Astrocyte (in vitro differentiated cells and primary cell): ENCODE measurements around the gene EDN2. TPM values are rescaled to one million over a fixed set of nuclear protein-coding genes. Genes with fewer than 3 reads are reported as not detected.
A peak's percentile ranks its signal among the peaks of the same experiment; 100 is the strongest.

ENCODE experiments used
- DNase-seq: peaks from one replicate; pipeline ENCODE4 v3.0.0-alpha.2; 2010; ENCODE audit warnings: low read depth
- FAIRE-seq: peaks from 2 replicates; lab custom pipeline; 2011; peaks lifted over from hg19 to GRCh38; lab: Jason Lieb, UNC
- H2AFZ ChIP-seq: 2 replicates; pipeline ENCODE4 v1.6.0; 2012; ENCODE audit warnings: low read depth, low read length, inconsistent platforms
- H3K27ac ChIP-seq: 2 replicates; pipeline ENCODE4 v1.5.1; 2011; ENCODE audit warnings: low read depth, low read length, inconsistent platforms
- H3K27me3 ChIP-seq: 2 replicates; pipeline ENCODE4 v1.6.0; 2011; ENCODE audit warnings: low read length, inconsistent platforms; ENCODE audit not compliant: insufficient read depth
- H3K36me3 ChIP-seq: 2 replicates; pipeline ENCODE4 v1.5.1; 2011; ENCODE audit warnings: low read length, inconsistent platforms; ENCODE audit not compliant: insufficient read depth
- H3K4me1 ChIP-seq: 2 replicates; pipeline ENCODE4 v1.5.1; 2011; ENCODE audit warnings: low read length, inconsistent platforms; ENCODE audit not compliant: insufficient read depth
- H3K4me2 ChIP-seq: 2 replicates; pipeline ENCODE4 v1.6.0; 2012; ENCODE audit warnings: low read length, inconsistent platforms
- H3K4me3 ChIP-seq: 2 replicates; pipeline ENCODE4 v1.5.1; 2011; ENCODE audit warnings: low read depth, mild to moderate bottlenecking, low read length, inconsistent platforms; ENCODE audit not compliant: insufficient read depth
- H3K79me2 ChIP-seq: 2 replicates; pipeline ENCODE4 v1.6.0; 2012; ENCODE audit warnings: mild to moderate bottlenecking, low read length, inconsistent platforms; ENCODE audit not compliant: insufficient read depth
- H3K9ac ChIP-seq: 2 replicates; pipeline ENCODE4 v1.6.0; 2012; ENCODE audit warnings: mild to moderate bottlenecking, low read length, inconsistent platforms
- H3K9me3 ChIP-seq: 2 replicates; pipeline ENCODE4 v1.5.1; 2012; ENCODE audit warnings: low read depth, mild to moderate bottlenecking, low read length, inconsistent platforms; ENCODE audit not compliant: insufficient read depth
- H4K20me1 ChIP-seq: 2 replicates; pipeline ENCODE4 v1.6.0; 2012; ENCODE audit warnings: low read length, inconsistent platforms; ENCODE audit not compliant: insufficient read depth
- H3K27ac Mint-ChIP-seq: one replicate; pipeline ENCODE4 v1.8.0; 2021; ENCODE audit warnings: mild to moderate bottlenecking, mixed read lengths; ENCODE audit not compliant: unreplicated experiment
- H3K27me3 Mint-ChIP-seq: one replicate; pipeline ENCODE4 v1.8.0; 2021; ENCODE audit warnings: low read depth, mixed read lengths; ENCODE audit not compliant: unreplicated experiment
- H3K36me3 Mint-ChIP-seq: one replicate; pipeline ENCODE4 v1.8.0; 2021; ENCODE audit warnings: low read depth, mixed read lengths; ENCODE audit not compliant: unreplicated experiment
- H3K4me1 Mint-ChIP-seq: one replicate; pipeline ENCODE4 v1.8.0; 2021; ENCODE audit warnings: low read depth, mixed read lengths; ENCODE audit not compliant: unreplicated experiment
- H3K4me3 Mint-ChIP-seq: one replicate; pipeline ENCODE4 v1.8.0; 2021; ENCODE audit warnings: mild to moderate bottlenecking, moderate library complexity, mixed read lengths; ENCODE audit not compliant: unreplicated experiment
- H3K9me3 Mint-ChIP-seq: one replicate; pipeline ENCODE4 v1.8.0; 2021; ENCODE audit warnings: mild to moderate bottlenecking, mixed read lengths; ENCODE audit not compliant: unreplicated experiment
- CTCF ChIP-seq: IDR thresholded peaks from 2 replicates; pipeline ENCODE4 v1.5.1; 2011; ENCODE audit warnings: low read depth, mild to moderate bottlenecking, inconsistent platforms, low read length, moderate library complexity; ENCODE audit not compliant: insufficient read depth
- EZH2 ChIP-seq: IDR thresholded peaks from 2 replicates; pipeline ENCODE4 v1.6.1; 2012; ENCODE audit warnings: mild to moderate bottlenecking, low read length, inconsistent platforms; ENCODE audit not compliant: insufficient read depth
- total RNA-seq: library from RNA; stranded (reverse); gene quantifications from 2 replicates; pipeline ENCODE4 v1.2.1, GENCODE V29; 2021

Gene EDN2
- total RNA-seq, 1 donor from 2014 or later, result 0.45 TPM

- peaks cover 33% of the 10 kb centered on the region for H3K4me1 Mint-ChIP-seq
- DNase-seq (no peak), FAIRE-seq (no peak)
- Histone ChIP-seq H3K9ac (peak overlapping the region; percentile 73), H4K20me1 (no peaks in the 10 kb centered on the region), H3K4me1 (peaks cover 49% of the 10 kb centered on the region), H3K27me3 (no peaks in the 10 kb centered on the region), H3K9me3 (no peaks in the 10 kb centered on the region), H3K79me2 (no peaks in the 10 kb centered on the region), H3K27ac (peak overlapping the region; percentile 73), H3K36me3 (no peaks in the 10 kb centered on the region), H3K4me3 (no peak overlapping the region), H2AFZ (no peak overlapping the region), H3K4me2 (peak overlapping the region; percentile 87)
- H3K36me3 Mint-ChIP-seq, result no peaks in the 10 kb centered on the region
- TF ChIP-seq EZH2 (no peak), CTCF (no peak)
- no peaks in the 10 kb centered on the region for H3K27me3 Mint-ChIP-seq
- peak overlapping the region; percentile 75 for H3K4me3 Mint-ChIP-seq
- H3K9me3 Mint-ChIP-seq, result no peaks in the 10 kb centered on the region
- peak overlapping the region; percentile 91 for H3K27ac Mint-ChIP-seq
These were observed 1.5 kb upstream of the EDN2 start for GRCh38 chr1:41486053-41486370.

GRCh38 chr1:41485605-41486004, 1.1 kb upstream of the EDN2 start:
- Histone ChIP-seq H3K4me2 (peak overlapping the region; percentile 87), H3K27ac (peak overlapping the region; percentile 73), H3K36me3 (no peaks in the 10 kb centered on the region), H3K4me1 (peaks cover 49% of the 10 kb centered on the region), H4K20me1 (no peaks in the 10 kb centered on the region), H2AFZ (no peak overlapping the region), H3K79me2 (no peaks in the 10 kb centered on the region), H3K9me3 (no peaks in the 10 kb centered on the region), H3K9ac (peak overlapping the region; percentile 56), H3K4me3 (no peak overlapping the region), H3K27me3 (no peaks in the 10 kb centered on the region)
- no peaks in the 10 kb centered on the region for H3K36me3 Mint-ChIP-seq
- peak overlapping the region; percentile 91 for H3K27ac Mint-ChIP-seq
- FAIRE-seq, result no peak
- peak; percentile 68 for DNase-seq
- no peaks in the 10 kb centered on the region for H3K9me3 Mint-ChIP-seq
- no peak for TF ChIP-seq EZH2
- no peak for TF ChIP-seq CTCF
- peaks cover 33% of the 10 kb centered on the region for H3K4me1 Mint-ChIP-seq
- H3K4me3 Mint-ChIP-seq, result peak overlapping the region; percentile 40
- H3K27me3 Mint-ChIP-seq, result no peaks in the 10 kb centered on the region

GRCh38 chr1:41483960-41484401, 502 bp downstream of the EDN2 start:
- Histone ChIP-seq H2AFZ (no peak overlapping the region), H3K36me3 (no peaks in the 10 kb centered on the region), H3K27ac (no peak overlapping the region), H3K4me1 (peaks cover 49% of the 10 kb centered on the region), H3K27me3 (no peaks in the 10 kb centered on the region), H3K4me3 (no peak overlapping the region), H3K9ac (no peak overlapping the region), H3K79me2 (no peaks in the 10 kb centered on the region), H3K9me3 (no peaks in the 10 kb centered on the region), H3K4me2 (no peak overlapping the region), H4K20me1 (no peaks in the 10 kb centered on the region)
- no peak overlapping the region for H3K27ac Mint-ChIP-seq
- H3K27me3 Mint-ChIP-seq, result peaks cover 5% of the 10 kb centered on the region
- no peak for TF ChIP-seq EZH2
- TF ChIP-seq CTCF, result no peak
- FAIRE-seq, result no peak
- no peaks in the 10 kb centered on the region for H3K36me3 Mint-ChIP-seq
- H3K9me3 Mint-ChIP-seq, result no peaks in the 10 kb centered on the region
- no peak overlapping the region for H3K4me3 Mint-ChIP-seq
- DNase-seq, result no peak
- H3K4me1 Mint-ChIP-seq, result peaks cover 33% of the 10 kb centered on the region
